K562 (cell line): ENCODE measurements around the gene FRMD5. TPM values are rescaled to one million over a fixed set of nuclear protein-coding genes. Genes with fewer than 3 reads are reported as not detected.

ENCODE experiments used
- ATAC-seq: fragments of 200-7000 bp; cut with Tn5 transposase; 3 replicates; pipeline ENCODE4 v1.9.1; 2020; ENCODE audit warnings: moderate library complexity
- BruUV-seq: library from RNA; stranded (reverse); fragments of 400-500 nt; replicated peaks from 2 replicates; lab custom pipeline; 2021; lab: Mats Ljungman, UMichigan
- CTCF ChIA-PET: fragments of 300-600 bp; formaldehyde crosslinking; extraction: SDS; loops from one replicate; lab custom pipeline; 2021; ENCODE audit warnings: low intra/inter-chr PET ratio; lab: Yijun Ruan, JAX
- POLR2A ChIA-PET: fragments of 300-600, 350-650 bp; sonication (Branson Sonifier 250); formaldehyde crosslinking; extraction: SDS; loops from one replicate; lab custom pipeline; 2021; ENCODE audit warnings: antibody characterized with exemption, inconsistent platforms; lab: Yijun Ruan, JAX
- DNase-seq, 4 experiments: peaks; one replicate each; pipeline versions ENCODE4 v3.0.0 to v3.0.0-alpha.2; 2011 to 2018; ENCODE audit warnings: low spot score in 3 of 4, mixed read lengths in 3 of 4; ENCODE audit errors: extremely low read depth in 1 of 4
- FAIRE-seq: peaks from 2 replicates; lab custom pipeline; 2011; peaks lifted over from hg19 to GRCh38; lab: Jason Lieb, UNC
- H2AFZ ChIP-seq: 2 replicates; pipeline ENCODE4 v1.6.0; 2011; ENCODE audit warnings: low read depth, low read length, control low read depth, inconsistent platforms
- H3K27ac ChIP-seq: fragments of 200-600 bp; 3 replicates; pipeline ENCODE4 v1.8.0; 2011; ENCODE audit warnings: low read depth, mild to moderate bottlenecking, control low read depth, inconsistent platforms, low read length, moderate library complexity, mixed read lengths; ENCODE audit errors: extremely low read depth
- H3K27me3 ChIP-seq, 2 experiments: fragments of 300-600 bp in 1 of 2; 2 replicates in 1 of 2; 3 replicates in 1 of 2; pipeline versions ENCODE4 v1.6.0 to v1.8.0; 2011; ENCODE audit warnings: inconsistent platforms in 2 of 2, low read length in 2 of 2, mild to moderate bottlenecking in 1 of 2, mixed read lengths in 1 of 2, moderate library complexity in 1 of 2; ENCODE audit not compliant: control insufficient read depth in 2 of 2, insufficient read depth in 2 of 2
- H3K36me3 ChIP-seq: fragments of 300-600 bp; 3 replicates; pipeline ENCODE4 v1.8.0; 2011; ENCODE audit warnings: mild to moderate bottlenecking, low read length, inconsistent platforms; ENCODE audit not compliant: control insufficient read depth, insufficient read depth
- H3K4me1 ChIP-seq, 2 experiments: fragments of 200-600 bp in 1 of 2; replicated peaks in 1 of 2; 2 replicates in 1 of 2; 3 replicates in 1 of 2; pipeline versions ENCODE4 v1.5.1 to v1.8.0; 2011; ENCODE audit warnings: inconsistent platforms in 2 of 2, low read length in 2 of 2, mild to moderate bottlenecking in 1 of 2, mixed read lengths in 1 of 2, moderate library complexity in 1 of 2; ENCODE audit not compliant: control insufficient read depth in 2 of 2, insufficient read depth in 2 of 2
- H3K4me2 ChIP-seq: 2 replicates; pipeline ENCODE4 v1.6.1; 2011; ENCODE audit warnings: low read length, control low read depth, inconsistent platforms, mixed read lengths; ENCODE audit not compliant: insufficient read depth
- H3K4me3 ChIP-seq: fragments of 200-600 bp; sonication (generic), shearing (Covaris generic); 2 replicates; pipeline ENCODE4 v1.5.1; 2016; ENCODE audit warnings: control low read depth, inconsistent platforms
- H3K79me2 ChIP-seq: fragments of 200-600 bp; 3 replicates; pipeline ENCODE4 v1.8.0; 2011; ENCODE audit warnings: low read length, inconsistent platforms; ENCODE audit not compliant: control insufficient read depth, insufficient read depth
- H3K9ac ChIP-seq, 2 experiments: 2 replicates each; pipeline versions ENCODE4 v1.6.0 to v1.6.1; 2011; ENCODE audit warnings: low read depth in 2 of 2, low read length in 2 of 2, control low read depth in 1 of 2, inconsistent platforms in 1 of 2, mild to moderate bottlenecking in 1 of 2, mixed read lengths in 1 of 2; ENCODE audit not compliant: insufficient read depth in 1 of 2
- H3K9me1 ChIP-seq: one replicate; pipeline ENCODE4 v1.6.0; 2011; ENCODE audit warnings: inconsistent platforms, mild to moderate bottlenecking, low read length, moderate library complexity; ENCODE audit not compliant: control insufficient read depth, insufficient read depth
- H3K9me3 ChIP-seq: replicated peaks from 2 replicates; pipeline ENCODE4 v1.5.1; 2011; ENCODE audit warnings: low read depth, low read length, inconsistent platforms; ENCODE audit not compliant: control insufficient read depth, insufficient read depth
- H4K20me1 ChIP-seq: replicated peaks from 2 replicates; pipeline ENCODE4 v1.6.1; 2011; ENCODE audit warnings: low read length, inconsistent platforms, mixed read lengths; ENCODE audit not compliant: control insufficient read depth, insufficient read depth
- CSDE1 ChIP-seq, 2 experiments: fragments of 450-650 bp; IDR thresholded peaks; 2 replicates each; pipeline ENCODE4 v1.6.1; 2016; ENCODE audit warnings: mild to moderate bottlenecking in 1 of 2
- DMBX1 ChIP-seq: fragments of 250-450 bp; sonication (Bioruptor Pico); IDR thresholded peaks from 2 replicates; pipeline ENCODE4 v1.8.0; 2022; ENCODE audit warnings: inconsistent platforms, mild to moderate bottlenecking, moderate library complexity, borderline replicate concordance
- ERF ChIP-seq: fragments of 450-650 bp; formaldehyde crosslinking; IDR thresholded peaks from 2 replicates; pipeline ENCODE4 v1.4.0; 2020; ENCODE audit warnings: mild to moderate bottlenecking, mixed read lengths
- HDAC8 ChIP-seq: fragments of 450-650 bp; IDR thresholded peaks from 2 replicates; pipeline ENCODE4 v1.6.1; 2016; ENCODE audit warnings: mild to moderate bottlenecking, missing genetic modification characterization, moderate library complexity, missing compliant biosample characterization
- RB1 ChIP-seq: fragments of 450-650 bp; IDR thresholded peaks from 2 replicates; pipeline ENCODE4 v1.6.1; 2017; ENCODE audit warnings: low read depth, mild to moderate bottlenecking
- RBM25 ChIP-seq: fragments of 200-400 bp; formaldehyde crosslinking; IDR thresholded peaks from 2 replicates; pipeline ENCODE4 v1.6.1; 2018; ENCODE audit warnings: low read length, low read depth, moderate library complexity; ENCODE audit not compliant: severe bottlenecking
- SREBF2 ChIP-seq: sonication (generic); formaldehyde crosslinking; IDR thresholded peaks from 2 replicates; pipeline ENCODE4 v1.4.0; 2020; ENCODE audit warnings: mild to moderate bottlenecking, missing genetic modification reagents
- SRSF3 ChIP-seq: fragments of 200-400 bp; formaldehyde crosslinking; IDR thresholded peaks from 2 replicates; pipeline ENCODE4 v1.6.1; 2016; ENCODE audit warnings: mild to moderate bottlenecking, low read length, moderate library complexity; ENCODE audit not compliant: insufficient read depth
- ZNF785 ChIP-seq: fragments of 250-450 bp; sonication (Bioruptor Pico); IDR thresholded peaks from 2 replicates; pipeline ENCODE4 v1.4.0; 2020; ENCODE audit warnings: mild to moderate bottlenecking
- WGBS: fragments of 100-300 bp; shearing (Covaris generic); methylation state at CpG from one replicate; pipeline ENCODE4 v1.1.6; 2016; ENCODE audit warnings: low coverage, mixed read lengths; ENCODE audit not compliant: insufficient coverage; ENCODE audit errors: missing lambda C conversion rate; 5-methylcytosine and 5-hydroxymethylcytosine counted together
- in situ Hi-C: fragments of 300-500 bp; cut with MboI; formaldehyde crosslinking; loops from 4 replicates; pipeline ENCODE4 v1.15.0; 2018; ENCODE audit warnings: inconsistent platforms, mixed read lengths
- intact Hi-C: fragments of 100-400 bp; cut with micrococcal nuclease; formaldehyde crosslinking; loops from 2 replicates; pipeline ENCODE4 v1.14.2; 2022
- polyA plus RNA-seq, 8 experiments: library from polyadenylated mRNA; depleted of rRNA in 4 of 8; stranded (reverse) in 5 of 8; unstranded in 3 of 8; fragments of >200 nt; fragmentation: Nextera tagmentation in 2 of 8; fragmentation: Illumina TruSeq in 1 of 8; extraction: Ambion mirVana in 2 of 8; extraction: Trizol in 1 of 8; gene quantifications; 2 replicates each; pipeline versions ENCODE4 v1.2.1 to v1.2.3, GENCODE V29; 2011 to 2014; ENCODE audit warnings: inconsistent platforms in 1 of 8, missing spikeins in 1 of 8
- total RNA-seq, 7 experiments: library from RNA; depleted of rRNA in 6 of 7; stranded (reverse); fragments of >200 nt in 6 of 7; fragmentation: Illumina TruSeq in 2 of 7; extraction: Trizol in 2 of 7; gene quantifications; 2 replicates each; pipeline versions ENCODE4 v1.2.1 to v1.2.3, GENCODE V29; 2011 to 2021; ENCODE audit warnings: low replicate concordance in 1 of 7
- TF ChIP-seq, protein P1 (sequence below): IDR thresholded peaks from 2 replicates; pipeline ENCODE4 v1.6.1; 2011; ENCODE audit not compliant: insufficient read length; ENCODE audit errors: extremely low read depth
- TF ChIP-seq, protein P2 (sequence below), 2 experiments: fragments of 450-650 bp; IDR thresholded peaks; 2 replicates each; pipeline ENCODE4 v1.6.1; 2016; ENCODE audit warnings: mild to moderate bottlenecking in 2 of 2, borderline replicate concordance in 1 of 2, low read depth in 1 of 2, moderate library complexity in 1 of 2
- TF ChIP-seq, protein P3 (sequence below): fragments of 450-650 bp; IDR thresholded peaks from 2 replicates; pipeline ENCODE4 v1.6.1; 2016; ENCODE audit warnings: low read depth, mild to moderate bottlenecking, moderate library complexity

FRMD5 gene
- total and polyA plus RNA-seq, 9 of the 15 experiments (the other 6 are each of a cell fraction or from before 2014, with no cell fraction given), result 0.13 to 0.38 TPM; not detected in 7

DNA sequence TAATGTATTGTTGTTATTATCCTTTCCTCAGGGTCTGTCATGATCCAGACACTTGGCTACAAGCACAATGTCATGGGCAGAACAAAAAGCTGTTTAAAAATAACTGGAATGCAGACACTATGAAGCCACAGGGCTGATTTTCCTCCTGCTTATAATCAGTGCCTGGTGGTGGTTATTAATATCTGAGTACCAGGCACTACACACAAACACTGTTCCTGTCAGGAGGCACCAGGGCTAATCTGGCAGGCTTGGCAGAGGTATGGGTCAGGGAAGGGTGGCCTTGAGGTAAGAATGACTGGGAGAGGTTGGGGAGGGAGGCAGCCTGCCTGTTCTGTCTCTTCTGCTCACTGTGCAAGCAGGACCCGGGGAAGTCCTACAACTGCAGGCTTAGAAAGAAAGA is 301.1 kb downstream of the FRMD5 start (continued):
- no peak for TF ChIP-seq ERF (CRISPR knock-in tag)
- TF ChIP-seq, protein P1, sequence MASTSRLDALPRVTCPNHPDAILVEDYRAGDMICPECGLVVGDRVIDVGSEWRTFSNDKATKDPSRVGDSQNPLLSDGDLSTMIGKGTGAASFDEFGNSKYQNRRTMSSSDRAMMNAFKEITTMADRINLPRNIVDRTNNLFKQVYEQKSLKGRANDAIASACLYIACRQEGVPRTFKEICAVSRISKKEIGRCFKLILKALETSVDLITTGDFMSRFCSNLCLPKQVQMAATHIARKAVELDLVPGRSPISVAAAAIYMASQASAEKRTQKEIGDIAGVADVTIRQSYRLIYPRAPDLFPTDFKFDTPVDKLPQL, result no peak
- TF ChIP-seq RB1, result no peak

DNA sequence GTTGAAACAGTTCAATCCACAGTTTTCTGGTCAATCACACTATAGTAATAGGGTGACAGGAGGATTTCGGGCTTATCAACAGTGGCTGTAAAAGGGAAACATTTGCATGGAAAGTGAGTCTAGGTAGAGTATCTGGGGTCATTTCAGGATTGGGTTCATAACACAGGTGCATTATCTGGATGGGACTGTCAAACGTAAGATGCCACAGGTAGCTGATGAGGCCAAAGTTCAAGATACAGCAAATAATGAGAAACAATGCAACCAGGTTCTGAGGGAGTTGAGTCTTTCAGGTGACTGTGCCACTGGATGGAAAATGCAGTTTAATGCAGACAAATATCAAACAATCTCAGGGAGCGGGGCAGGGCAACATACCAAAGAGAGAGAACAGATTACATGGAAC is 306.0 kb downstream of the FRMD5 start:
- no peak overlapping the region for H3K27ac ChIP-seq
- no peak for ATAC-seq
- no peak overlapping the region for H3K9ac ChIP-seq
- intact Hi-C loops, result no loop called here
- no peak for DNase-seq
- no peaks in the 10 kb centered on the region for H4K20me1 ChIP-seq
- POLR2A ChIA-PET, result interaction anchor here (0.9 to 4.5 kb wide), 4 partner anchors 11 to 185 kb away, joined by 3 to 18 read pairs (median 4); no protein-coding TSS in a partner anchor
- no peaks in the 10 kb centered on the region for H3K9me3 ChIP-seq
- in situ Hi-C loops, result no loop called here
- H3K79me2 ChIP-seq, result no peaks in the 10 kb centered on the region
- H3K27me3 ChIP-seq, result no peaks in the 10 kb centered on the region
- no peak for FAIRE-seq
- H3K4me3 ChIP-seq, result no peak overlapping the region
- no peaks in the 10 kb centered on the region for H3K9me1 ChIP-seq
- H3K4me1 ChIP-seq, result peaks cover 0 to 3% of the 10 kb centered on the region in 2 experiments; a peak in 1 of 5 replicates
- peaks cover 2% of the 10 kb centered on the region; the same call in 1 of the 3 replicates for H3K36me3 ChIP-seq
- H3K4me2 ChIP-seq, result no peak overlapping the region
- no TSS peak for BruUV-seq
- H2AFZ ChIP-seq, result no peak overlapping the region
- CTCF ChIA-PET, result no interaction called here
- 81% methylated on average over 3 of the region's 3 CpGs for WGBS
- no peak for TF ChIP-seq SRSF3
- TF ChIP-seq DMBX1 (CRISPR knock-in tag), result no peak
- TF ChIP-seq, protein P2, sequence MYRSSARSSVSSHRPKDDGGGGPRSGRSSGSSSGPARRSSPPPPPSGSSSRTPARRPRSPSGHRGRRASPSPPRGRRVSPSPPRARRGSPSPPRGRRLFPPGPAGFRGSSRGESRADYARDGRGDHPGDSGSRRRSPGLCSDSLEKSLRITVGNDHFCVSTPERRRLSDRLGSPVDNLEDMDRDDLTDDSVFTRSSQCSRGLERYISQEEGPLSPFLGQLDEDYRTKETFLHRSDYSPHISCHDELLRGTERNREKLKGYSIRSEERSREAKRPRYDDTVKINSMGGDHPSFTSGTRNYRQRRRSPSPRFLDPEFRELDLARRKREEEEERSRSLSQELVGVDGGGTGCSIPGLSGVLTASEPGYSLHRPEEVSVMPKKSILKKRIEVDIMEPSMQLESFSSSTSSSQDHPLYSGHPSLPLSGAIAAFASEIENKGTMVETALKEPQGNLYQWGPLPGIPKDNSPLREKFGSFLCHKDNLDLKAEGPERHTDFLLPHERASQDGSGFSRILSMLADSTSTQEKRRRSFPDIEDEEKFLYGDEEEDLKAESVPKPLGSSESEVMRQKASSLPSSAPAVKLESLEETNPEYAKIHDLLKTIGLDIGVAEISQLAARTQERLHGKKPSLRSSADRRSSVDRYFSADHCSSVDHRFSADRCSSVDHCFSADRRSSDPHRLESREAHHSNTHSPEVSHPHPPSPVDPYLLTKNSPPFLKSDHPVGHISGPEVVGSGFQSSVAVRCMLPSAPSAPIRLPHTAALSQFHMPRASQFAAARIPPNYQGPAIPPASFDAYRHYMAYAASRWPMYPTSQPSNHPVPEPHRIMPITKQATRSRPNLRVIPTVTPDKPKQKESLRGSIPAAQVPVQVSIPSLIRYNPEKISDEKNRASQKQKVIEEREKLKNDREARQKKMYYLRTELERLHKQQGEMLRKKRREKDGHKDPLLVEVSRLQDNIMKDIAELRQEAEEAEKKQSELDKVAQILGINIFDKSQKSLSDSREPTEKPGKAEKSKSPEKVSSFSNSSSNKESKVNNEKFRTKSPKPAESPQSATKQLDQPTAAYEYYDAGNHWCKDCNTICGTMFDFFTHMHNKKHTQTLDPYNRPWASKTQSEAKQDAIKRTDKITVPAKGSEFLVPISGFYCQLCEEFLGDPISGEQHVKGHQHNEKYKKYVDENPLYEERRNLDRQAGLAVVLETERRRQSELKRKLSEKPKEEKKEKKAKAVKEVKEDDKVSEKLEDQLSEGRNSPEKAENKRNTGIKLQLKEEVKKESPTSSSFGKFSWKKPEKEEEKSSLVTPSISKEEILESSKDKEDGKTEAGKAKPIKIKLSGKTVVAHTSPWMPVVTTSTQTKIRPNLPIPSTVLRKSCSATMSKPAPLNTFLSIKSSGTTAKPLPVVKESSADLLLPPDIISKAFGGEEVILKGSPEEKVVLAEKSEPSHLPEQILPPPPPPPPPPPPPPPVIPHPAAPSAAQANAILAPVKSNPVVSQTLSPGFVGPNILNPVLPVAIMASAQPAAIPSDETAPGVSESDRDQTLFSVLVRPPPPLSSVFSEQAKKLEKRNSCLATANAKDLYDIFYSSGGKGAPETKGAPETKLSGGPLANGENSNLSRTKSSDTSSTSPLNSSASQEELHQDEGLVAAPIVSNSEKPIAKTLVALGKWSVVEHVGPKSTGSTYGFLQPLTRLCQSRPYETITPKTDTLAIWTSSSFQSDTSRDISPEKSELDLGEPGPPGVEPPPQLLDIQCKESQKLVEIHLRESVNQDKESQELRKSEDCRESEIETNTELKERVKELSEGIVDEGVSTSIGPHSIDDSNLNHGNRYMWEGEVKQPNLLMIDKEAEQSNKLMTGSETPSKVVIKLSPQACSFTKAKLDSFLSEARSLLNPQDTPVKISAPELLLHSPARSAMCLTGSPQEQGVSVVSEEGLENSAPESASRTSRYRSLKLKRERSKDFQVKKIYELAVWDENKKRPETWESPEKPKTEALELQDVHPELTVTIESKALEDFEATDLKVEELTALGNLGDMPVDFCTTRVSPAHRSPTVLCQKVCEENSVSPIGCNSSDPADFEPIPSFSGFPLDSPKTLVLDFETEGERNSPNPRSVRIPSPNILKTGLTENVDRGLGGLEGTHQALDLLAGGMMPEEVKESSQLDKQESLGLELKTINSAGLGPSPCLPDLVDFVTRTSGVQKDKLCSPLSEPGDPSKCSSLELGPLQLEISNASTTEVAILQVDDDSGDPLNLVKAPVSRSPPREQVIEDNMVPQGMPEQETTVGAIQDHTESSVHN (IDR thresholded peaks at IDR 0.05; ENCODE audit: borderline replicate concordance in 1 of 2, low read depth in 1 of 2), result no peak
- no peak for TF ChIP-seq RBM25
- TF ChIP-seq ZNF785 (CRISPR knock-in tag), result no peak
- TF ChIP-seq SREBF2 (CRISPR knock-in tag), result no peak
- no peak for TF ChIP-seq CSDE1 (IDR thresholded peaks at IDR 0.05)
- TF ChIP-seq, protein P3, sequence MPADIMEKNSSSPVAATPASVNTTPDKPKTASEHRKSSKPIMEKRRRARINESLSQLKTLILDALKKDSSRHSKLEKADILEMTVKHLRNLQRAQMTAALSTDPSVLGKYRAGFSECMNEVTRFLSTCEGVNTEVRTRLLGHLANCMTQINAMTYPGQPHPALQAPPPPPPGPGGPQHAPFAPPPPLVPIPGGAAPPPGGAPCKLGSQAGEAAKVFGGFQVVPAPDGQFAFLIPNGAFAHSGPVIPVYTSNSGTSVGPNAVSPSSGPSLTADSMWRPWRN, result no peak
- no peak for TF ChIP-seq HDAC8 (tag)
